Natural killer cell treated with Interleukin-12 subunit alpha and Interleukin-12 subunit beta and Interleukin-15 and Interleukin-18, amount 100 ng/mL, for 72 hours (primary cell): ENCODE data around the gene S100A7A. TPM values are rescaled to one million over a fixed set of nuclear protein-coding genes. Genes with fewer than 3 reads are reported as not detected.

Experiments used
- ATAC-seq, 2 donors: fragments of 150-1000 bp; cut with Tn5 transposase in 1 of 2; sonication (Bioruptor Pico), chemical (Tn5 transposase) in 1 of 2; 2 replicates each; pipeline ENCODE4 v1.10.0; 2021
- DNase-seq: peaks from one replicate; pipeline ENCODE4 v3.0.0; 2022; ENCODE audit warnings: low spot score
- H3K27ac Mint-ChIP-seq, 2 donors: 1 replicate in 1 of 2; 2 replicates in 1 of 2; pipeline ENCODE4 v1.8.0; 2022; ENCODE audit warnings: mixed read lengths in 2 of 2, mild to moderate bottlenecking in 1 of 2, moderate library complexity in 1 of 2
- H3K27me3 Mint-ChIP-seq, 2 donors: 1 replicate in 1 of 2; 2 replicates in 1 of 2; pipeline ENCODE4 v1.8.0; 2022; ENCODE audit warnings: mixed read lengths in 2 of 2
- H3K36me3 Mint-ChIP-seq: one replicate; pipeline ENCODE4 v1.8.0; 2022; ENCODE audit warnings: mixed read lengths
- H3K4me1 Mint-ChIP-seq, 2 donors: 1 replicate in 1 of 2; 2 replicates in 1 of 2; pipeline ENCODE4 v1.8.0; 2022; ENCODE audit warnings: low read depth in 2 of 2, mixed read lengths in 2 of 2, mild to moderate bottlenecking in 1 of 2
- H3K4me3 Mint-ChIP-seq: one replicate; pipeline ENCODE4 v1.8.0; 2022; ENCODE audit warnings: mixed read lengths
- H3K9me3 Mint-ChIP-seq: 2 replicates; pipeline ENCODE4 v1.8.0; 2022; ENCODE audit warnings: mixed read lengths
- total RNA-seq, 2 donors: library from RNA; stranded (reverse); gene quantifications; one replicate each; pipeline ENCODE4 v1.2.3, GENCODE V29; 2022

S100A7A gene
- total RNA-seq, 2 donors from 2014 or later: not detected

DNA sequence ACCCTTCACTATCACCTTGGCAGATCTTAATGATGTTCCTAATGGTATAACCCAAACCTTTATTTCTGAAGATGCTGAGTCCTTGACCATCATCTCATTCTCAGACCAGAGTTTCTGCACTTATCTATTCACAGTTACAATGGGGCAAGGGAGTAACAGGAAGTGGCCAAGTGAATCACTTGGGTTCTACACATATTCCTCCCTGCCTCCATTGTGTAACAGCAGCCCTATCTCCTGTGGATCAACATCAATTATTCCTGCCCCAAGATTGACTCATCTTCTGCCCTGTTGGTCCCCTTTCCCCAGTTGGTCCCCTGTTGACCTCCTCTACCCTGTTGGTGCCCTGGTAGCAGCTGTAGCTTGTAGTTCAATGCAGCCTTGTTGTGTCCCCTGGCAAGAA, 54.4 kb downstream of the S100A7A start:
- peaks cover 23% of the 10 kb centered on the region for H3K36me3 Mint-ChIP-seq

More for the DNA sequence above, 54.4 kb downstream of the S100A7A start:
- H3K4me3 Mint-ChIP-seq: no peak overlapping the region
- DNase-seq: no peak
- H3K9me3 Mint-ChIP-seq: peaks cover 5% of the 10 kb centered on the region
- H3K27ac Mint-ChIP-seq: no peak overlapping the region
- peak; percentile 64 to 71 for ATAC-seq
- H3K27me3 Mint-ChIP-seq: peaks cover 11 to 31% of the 10 kb centered on the region in 2 donors
- H3K4me1 Mint-ChIP-seq: peaks cover 6 to 8% of the 10 kb centered on the region in 2 donors

Other genes starting within 250 kb of the S100A7A start
- gene LELP1, start 213.1 kb upstream of the S100A7A start, total RNA-seq: not detected
- not detected for gene PRR9, start 198.9 kb upstream of the S100A7A start, total RNA-seq
- not detected for gene LORICRIN, start 156.8 kb upstream of the S100A7A start, total RNA-seq
- not detected for gene PGLYRP3, start 103.6 kb upstream of the S100A7A start, total RNA-seq
- not detected for gene PGLYRP4, start 67.7 kb upstream of the S100A7A start, total RNA-seq
- gene S100A9, start 58.7 kb upstream of the S100A7A start, total RNA-seq: 10 to 100 TPM in 1 of 2 donors, 1 to 10 TPM in 1; 4.8 to 13.7 TPM
- not detected for gene S100A12, start 40.9 kb upstream of the S100A7A start, total RNA-seq
- gene S100A8, start 25.4 kb upstream of the S100A7A start, total RNA-seq: 1 to 10 TPM in 1 of 2 donors, not detected in 1; 1.8 TPM
- not detected for gene S100A7, start 44.1 kb downstream of the S100A7A start, total RNA-seq
- 100 to 1,000 TPM in 1 of 2 donors, 10 to 100 TPM in 1; 90.9 to 106 TPM for gene S100A6, start 119.5 kb downstream of the S100A7A start, total RNA-seq
- not detected for gene S100A5, start 124.4 kb downstream of the S100A7A start, total RNA-seq
- 100 to 1,000 TPM in 1 of 2 donors, 10 to 100 TPM in 1; 85.4 to 124 TPM for gene S100A4, start 129.3 kb downstream of the S100A7A start, total RNA-seq
- gene S100A3, start 132.7 kb downstream of the S100A7A start, total RNA-seq: not detected
- gene S100A2, start 149.3 kb downstream of the S100A7A start, total RNA-seq: under 1 TPM in 1 of 2 donors, not detected in 1; 0.48 TPM
- gene S100A16, start 196.6 kb downstream of the S100A7A start, total RNA-seq: not detected
- not detected for gene S100A14, start 199.8 kb downstream of the S100A7A start, total RNA-seq
- gene S100A13, start 211.0 kb downstream of the S100A7A start, total RNA-seq: 10 to 100 TPM in 1 of 2 donors, 1 to 10 TPM in 1; 5.0 to 10.3 TPM
- gene S100A1, start 211.9 kb downstream of the S100A7A start, total RNA-seq: not detected
- 10 to 100 TPM; 82.1 to 96.8 TPM for gene CHTOP, start 217.5 kb downstream of the S100A7A start, total RNA-seq
- 10 to 100 TPM; 23.9 to 42.5 TPM for gene SNAPIN, start 242.2 kb downstream of the S100A7A start, total RNA-seq